ENCODE measurements around the gene CARD14.

DNA sequence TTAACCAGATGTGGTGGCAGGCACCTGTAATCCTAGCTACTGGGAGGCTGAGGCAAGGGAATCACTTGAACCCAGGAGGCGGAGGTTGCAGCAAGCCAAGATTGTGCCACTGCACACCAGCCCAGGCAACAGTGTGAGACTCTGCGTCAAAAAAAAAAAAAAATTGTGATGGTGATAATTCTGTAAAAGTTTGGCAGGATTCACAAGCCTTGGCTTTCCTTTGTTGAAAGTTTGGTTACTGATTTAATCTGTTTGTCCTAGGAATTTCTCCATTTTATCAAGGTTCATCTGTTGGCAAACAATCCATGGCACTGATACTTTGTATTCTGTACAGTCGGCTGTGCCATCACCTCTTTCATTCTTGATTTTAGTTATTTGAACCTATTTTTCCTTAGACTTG is 38.8 kb upstream of the CARD14 start:
- no peak for TF ChIP-seq ZNF788 (CRISPR knock-in tag; IDR thresholded peaks at IDR 0.05; ENCODE audit: borderline replicate concordance)
- TF ChIP-seq, protein P1, sequence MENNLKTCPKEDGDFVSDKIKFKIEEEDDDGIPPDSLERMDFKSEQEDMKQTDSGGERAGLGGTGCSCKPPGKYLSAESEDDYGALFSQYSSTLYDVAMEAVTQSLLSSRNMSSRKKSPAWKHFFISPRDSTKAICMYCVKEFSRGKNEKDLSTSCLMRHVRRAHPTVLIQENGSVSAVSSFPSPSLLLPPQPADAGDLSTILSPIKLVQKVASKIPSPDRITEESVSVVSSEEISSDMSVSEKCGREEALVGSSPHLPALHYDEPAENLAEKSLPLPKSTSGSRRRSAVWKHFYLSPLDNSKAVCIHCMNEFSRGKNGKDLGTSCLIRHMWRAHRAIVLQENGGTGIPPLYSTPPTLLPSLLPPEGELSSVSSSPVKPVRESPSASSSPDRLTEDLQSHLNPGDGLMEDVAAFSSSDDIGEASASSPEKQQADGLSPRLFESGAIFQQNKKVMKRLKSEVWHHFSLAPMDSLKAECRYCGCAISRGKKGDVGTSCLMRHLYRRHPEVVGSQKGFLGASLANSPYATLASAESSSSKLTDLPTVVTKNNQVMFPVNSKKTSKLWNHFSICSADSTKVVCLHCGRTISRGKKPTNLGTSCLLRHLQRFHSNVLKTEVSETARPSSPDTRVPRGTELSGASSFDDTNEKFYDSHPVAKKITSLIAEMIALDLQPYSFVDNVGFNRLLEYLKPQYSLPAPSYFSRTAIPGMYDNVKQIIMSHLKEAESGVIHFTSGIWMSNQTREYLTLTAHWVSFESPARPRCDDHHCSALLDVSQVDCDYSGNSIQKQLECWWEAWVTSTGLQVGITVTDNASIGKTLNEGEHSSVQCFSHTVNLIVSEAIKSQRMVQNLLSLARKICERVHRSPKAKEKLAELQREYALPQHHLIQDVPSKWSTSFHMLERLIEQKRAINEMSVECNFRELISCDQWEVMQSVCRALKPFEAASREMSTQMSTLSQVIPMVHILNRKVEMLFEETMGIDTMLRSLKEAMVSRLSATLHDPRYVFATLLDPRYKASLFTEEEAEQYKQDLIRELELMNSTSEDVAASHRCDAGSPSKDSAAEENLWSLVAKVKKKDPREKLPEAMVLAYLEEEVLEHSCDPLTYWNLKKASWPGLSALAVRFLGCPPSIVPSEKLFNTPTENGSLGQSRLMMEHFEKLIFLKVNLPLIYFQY (CRISPR knock-in tag; IDR thresholded peaks at IDR 0.05; ENCODE audit: borderline replicate concordance): no peak
- TF ChIP-seq, protein P2, sequence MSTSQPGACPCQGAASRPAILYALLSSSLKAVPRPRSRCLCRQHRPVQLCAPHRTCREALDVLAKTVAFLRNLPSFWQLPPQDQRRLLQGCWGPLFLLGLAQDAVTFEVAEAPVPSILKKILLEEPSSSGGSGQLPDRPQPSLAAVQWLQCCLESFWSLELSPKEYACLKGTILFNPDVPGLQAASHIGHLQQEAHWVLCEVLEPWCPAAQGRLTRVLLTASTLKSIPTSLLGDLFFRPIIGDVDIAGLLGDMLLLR (CRISPR knock-in tag; IDR thresholded peaks at IDR 0.05): no peak
- TF ChIP-seq, protein P3, sequence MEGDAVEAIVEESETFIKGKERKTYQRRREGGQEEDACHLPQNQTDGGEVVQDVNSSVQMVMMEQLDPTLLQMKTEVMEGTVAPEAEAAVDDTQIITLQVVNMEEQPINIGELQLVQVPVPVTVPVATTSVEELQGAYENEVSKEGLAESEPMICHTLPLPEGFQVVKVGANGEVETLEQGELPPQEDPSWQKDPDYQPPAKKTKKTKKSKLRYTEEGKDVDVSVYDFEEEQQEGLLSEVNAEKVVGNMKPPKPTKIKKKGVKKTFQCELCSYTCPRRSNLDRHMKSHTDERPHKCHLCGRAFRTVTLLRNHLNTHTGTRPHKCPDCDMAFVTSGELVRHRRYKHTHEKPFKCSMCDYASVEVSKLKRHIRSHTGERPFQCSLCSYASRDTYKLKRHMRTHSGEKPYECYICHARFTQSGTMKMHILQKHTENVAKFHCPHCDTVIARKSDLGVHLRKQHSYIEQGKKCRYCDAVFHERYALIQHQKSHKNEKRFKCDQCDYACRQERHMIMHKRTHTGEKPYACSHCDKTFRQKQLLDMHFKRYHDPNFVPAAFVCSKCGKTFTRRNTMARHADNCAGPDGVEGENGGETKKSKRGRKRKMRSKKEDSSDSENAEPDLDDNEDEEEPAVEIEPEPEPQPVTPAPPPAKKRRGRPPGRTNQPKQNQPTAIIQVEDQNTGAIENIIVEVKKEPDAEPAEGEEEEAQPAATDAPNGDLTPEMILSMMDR (CRISPR knock-in tag; IDR thresholded peaks at IDR 0.05): no peak
- TF ChIP-seq, protein P4, sequence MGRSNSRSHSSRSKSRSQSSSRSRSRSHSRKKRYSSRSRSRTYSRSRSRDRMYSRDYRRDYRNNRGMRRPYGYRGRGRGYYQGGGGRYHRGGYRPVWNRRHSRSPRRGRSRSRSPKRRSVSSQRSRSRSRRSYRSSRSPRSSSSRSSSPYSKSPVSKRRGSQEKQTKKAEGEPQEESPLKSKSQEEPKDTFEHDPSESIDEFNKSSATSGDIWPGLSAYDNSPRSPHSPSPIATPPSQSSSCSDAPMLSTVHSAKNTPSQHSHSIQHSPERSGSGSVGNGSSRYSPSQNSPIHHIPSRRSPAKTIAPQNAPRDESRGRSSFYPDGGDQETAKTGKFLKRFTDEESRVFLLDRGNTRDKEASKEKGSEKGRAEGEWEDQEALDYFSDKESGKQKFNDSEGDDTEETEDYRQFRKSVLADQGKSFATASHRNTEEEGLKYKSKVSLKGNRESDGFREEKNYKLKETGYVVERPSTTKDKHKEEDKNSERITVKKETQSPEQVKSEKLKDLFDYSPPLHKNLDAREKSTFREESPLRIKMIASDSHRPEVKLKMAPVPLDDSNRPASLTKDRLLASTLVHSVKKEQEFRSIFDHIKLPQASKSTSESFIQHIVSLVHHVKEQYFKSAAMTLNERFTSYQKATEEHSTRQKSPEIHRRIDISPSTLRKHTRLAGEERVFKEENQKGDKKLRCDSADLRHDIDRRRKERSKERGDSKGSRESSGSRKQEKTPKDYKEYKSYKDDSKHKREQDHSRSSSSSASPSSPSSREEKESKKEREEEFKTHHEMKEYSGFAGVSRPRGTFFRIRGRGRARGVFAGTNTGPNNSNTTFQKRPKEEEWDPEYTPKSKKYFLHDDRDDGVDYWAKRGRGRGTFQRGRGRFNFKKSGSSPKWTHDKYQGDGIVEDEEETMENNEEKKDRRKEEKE (IDR thresholded peaks at IDR 0.05): no peak
- TF ChIP-seq, protein P5, sequence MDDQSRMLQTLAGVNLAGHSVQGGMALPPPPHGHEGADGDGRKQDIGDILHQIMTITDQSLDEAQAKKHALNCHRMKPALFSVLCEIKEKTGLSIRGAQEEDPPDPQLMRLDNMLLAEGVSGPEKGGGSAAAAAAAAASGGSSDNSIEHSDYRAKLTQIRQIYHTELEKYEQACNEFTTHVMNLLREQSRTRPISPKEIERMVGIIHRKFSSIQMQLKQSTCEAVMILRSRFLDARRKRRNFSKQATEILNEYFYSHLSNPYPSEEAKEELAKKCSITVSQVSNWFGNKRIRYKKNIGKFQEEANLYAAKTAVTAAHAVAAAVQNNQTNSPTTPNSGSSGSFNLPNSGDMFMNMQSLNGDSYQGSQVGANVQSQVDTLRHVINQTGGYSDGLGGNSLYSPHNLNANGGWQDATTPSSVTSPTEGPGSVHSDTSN (CRISPR knock-in tag; IDR thresholded peaks at IDR 0.05; ENCODE audit: borderline replicate concordance): no peak
- TF ChIP-seq SRF (IDR thresholded peaks at IDR 0.05; ENCODE audit: low read depth, low read length): no peak
- TF ChIP-seq, protein P6, sequence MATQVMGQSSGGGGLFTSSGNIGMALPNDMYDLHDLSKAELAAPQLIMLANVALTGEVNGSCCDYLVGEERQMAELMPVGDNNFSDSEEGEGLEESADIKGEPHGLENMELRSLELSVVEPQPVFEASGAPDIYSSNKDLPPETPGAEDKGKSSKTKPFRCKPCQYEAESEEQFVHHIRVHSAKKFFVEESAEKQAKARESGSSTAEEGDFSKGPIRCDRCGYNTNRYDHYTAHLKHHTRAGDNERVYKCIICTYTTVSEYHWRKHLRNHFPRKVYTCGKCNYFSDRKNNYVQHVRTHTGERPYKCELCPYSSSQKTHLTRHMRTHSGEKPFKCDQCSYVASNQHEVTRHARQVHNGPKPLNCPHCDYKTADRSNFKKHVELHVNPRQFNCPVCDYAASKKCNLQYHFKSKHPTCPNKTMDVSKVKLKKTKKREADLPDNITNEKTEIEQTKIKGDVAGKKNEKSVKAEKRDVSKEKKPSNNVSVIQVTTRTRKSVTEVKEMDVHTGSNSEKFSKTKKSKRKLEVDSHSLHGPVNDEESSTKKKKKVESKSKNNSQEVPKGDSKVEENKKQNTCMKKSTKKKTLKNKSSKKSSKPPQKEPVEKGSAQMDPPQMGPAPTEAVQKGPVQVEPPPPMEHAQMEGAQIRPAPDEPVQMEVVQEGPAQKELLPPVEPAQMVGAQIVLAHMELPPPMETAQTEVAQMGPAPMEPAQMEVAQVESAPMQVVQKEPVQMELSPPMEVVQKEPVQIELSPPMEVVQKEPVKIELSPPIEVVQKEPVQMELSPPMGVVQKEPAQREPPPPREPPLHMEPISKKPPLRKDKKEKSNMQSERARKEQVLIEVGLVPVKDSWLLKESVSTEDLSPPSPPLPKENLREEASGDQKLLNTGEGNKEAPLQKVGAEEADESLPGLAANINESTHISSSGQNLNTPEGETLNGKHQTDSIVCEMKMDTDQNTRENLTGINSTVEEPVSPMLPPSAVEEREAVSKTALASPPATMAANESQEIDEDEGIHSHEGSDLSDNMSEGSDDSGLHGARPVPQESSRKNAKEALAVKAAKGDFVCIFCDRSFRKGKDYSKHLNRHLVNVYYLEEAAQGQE (IDR thresholded peaks at IDR 0.05; ENCODE audit: borderline replicate concordance in 1 of 2, low read depth in 1 of 2, low read length in 2 of 2): no peak
- TF ChIP-seq, protein P7, sequence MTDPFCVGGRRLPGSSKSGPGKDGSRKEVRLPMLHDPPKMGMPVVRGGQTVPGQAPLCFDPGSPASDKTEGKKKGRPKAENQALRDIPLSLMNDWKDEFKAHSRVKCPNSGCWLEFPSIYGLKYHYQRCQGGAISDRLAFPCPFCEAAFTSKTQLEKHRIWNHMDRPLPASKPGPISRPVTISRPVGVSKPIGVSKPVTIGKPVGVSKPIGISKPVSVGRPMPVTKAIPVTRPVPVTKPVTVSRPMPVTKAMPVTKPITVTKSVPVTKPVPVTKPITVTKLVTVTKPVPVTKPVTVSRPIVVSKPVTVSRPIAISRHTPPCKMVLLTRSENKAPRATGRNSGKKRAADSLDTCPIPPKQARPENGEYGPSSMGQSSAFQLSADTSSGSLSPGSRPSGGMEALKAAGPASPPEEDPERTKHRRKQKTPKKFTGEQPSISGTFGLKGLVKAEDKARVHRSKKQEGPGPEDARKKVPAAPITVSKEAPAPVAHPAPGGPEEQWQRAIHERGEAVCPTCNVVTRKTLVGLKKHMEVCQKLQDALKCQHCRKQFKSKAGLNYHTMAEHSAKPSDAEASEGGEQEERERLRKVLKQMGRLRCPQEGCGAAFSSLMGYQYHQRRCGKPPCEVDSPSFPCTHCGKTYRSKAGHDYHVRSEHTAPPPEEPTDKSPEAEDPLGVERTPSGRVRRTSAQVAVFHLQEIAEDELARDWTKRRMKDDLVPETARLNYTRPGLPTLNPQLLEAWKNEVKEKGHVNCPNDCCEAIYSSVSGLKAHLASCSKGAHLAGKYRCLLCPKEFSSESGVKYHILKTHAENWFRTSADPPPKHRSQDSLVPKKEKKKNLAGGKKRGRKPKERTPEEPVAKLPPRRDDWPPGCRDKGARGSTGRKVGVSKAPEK (CRISPR knock-in tag; IDR thresholded peaks at IDR 0.05; ENCODE audit: borderline replicate concordance): no peak
- TF ChIP-seq EZH2 (conservative IDR thresholded peaks at IDR 0.05; ENCODE audit: low read depth, low read length): no peak
